Calu3 (cell line): Measurements from ENCODE around the gene CCSER2. TPM values are rescaled to one million over a fixed set of nuclear protein-coding genes. Genes with fewer than 3 reads are reported as not detected.

ENCODE experiments used
- BruUV-seq: library from RNA; stranded (reverse); fragments of 400-500 nt; replicated peaks from 2 replicates; lab custom pipeline; 2021; lab: Mats Ljungman, UMichigan
- CTCF ChIA-PET: fragments of 300-600 bp; sonication (Branson Sonifier 250); formaldehyde crosslinking; loops from one replicate; lab custom pipeline; 2022; ENCODE audit warnings: antibody characterized with exemption; lab: Charles Lee
- DNase-seq: peaks from one replicate; pipeline ENCODE4 v3.0.0; 2022
- H3K27ac Mint-ChIP-seq: one replicate; pipeline ENCODE4 v1.8.0; 2022; ENCODE audit warnings: mixed read lengths; ENCODE audit not compliant: unreplicated experiment
- H3K27me3 Mint-ChIP-seq: one replicate; pipeline ENCODE4 v1.8.0; 2022; ENCODE audit warnings: mixed read lengths; ENCODE audit not compliant: unreplicated experiment
- H3K36me3 Mint-ChIP-seq: one replicate; pipeline ENCODE4 v1.8.0; 2022; ENCODE audit warnings: mild to moderate bottlenecking, moderate library complexity, mixed read lengths; ENCODE audit not compliant: insufficient read depth, unreplicated experiment
- H3K4me1 Mint-ChIP-seq: one replicate; pipeline ENCODE4 v1.8.0; 2022; ENCODE audit warnings: mild to moderate bottlenecking, low read depth, mixed read lengths; ENCODE audit not compliant: unreplicated experiment
- H3K4me3 Mint-ChIP-seq: one replicate; pipeline ENCODE4 v1.8.0; 2022; ENCODE audit warnings: mild to moderate bottlenecking, low read depth, moderate library complexity, mixed read lengths; ENCODE audit not compliant: unreplicated experiment
- H3K9me3 Mint-ChIP-seq: one replicate; pipeline ENCODE4 v1.8.0; 2022; ENCODE audit warnings: low read depth, mixed read lengths; ENCODE audit not compliant: unreplicated experiment
- intact Hi-C: fragments of 100-400 bp; cut with micrococcal nuclease; formaldehyde crosslinking; loops from one replicate; pipeline ENCODE4 v1.10.0; 2022; ENCODE audit not compliant: unreplicated experiment
- total RNA-seq: library from RNA; stranded (reverse); gene quantifications from 2 replicates; pipeline ENCODE4 v1.2.3, GENCODE V29; 2022
- TF ChIP-seq, protein P1 (sequence below): fragments of 200-600 bp; IDR thresholded peaks from one replicate; pipeline ENCODE4 v1.8.0; 2022; ENCODE audit warnings: antibody characterized with exemption; ENCODE audit not compliant: unreplicated experiment

Gene CCSER2
- total RNA-seq, 1 experiment from 2014 or later: 27.8 TPM

DNA sequence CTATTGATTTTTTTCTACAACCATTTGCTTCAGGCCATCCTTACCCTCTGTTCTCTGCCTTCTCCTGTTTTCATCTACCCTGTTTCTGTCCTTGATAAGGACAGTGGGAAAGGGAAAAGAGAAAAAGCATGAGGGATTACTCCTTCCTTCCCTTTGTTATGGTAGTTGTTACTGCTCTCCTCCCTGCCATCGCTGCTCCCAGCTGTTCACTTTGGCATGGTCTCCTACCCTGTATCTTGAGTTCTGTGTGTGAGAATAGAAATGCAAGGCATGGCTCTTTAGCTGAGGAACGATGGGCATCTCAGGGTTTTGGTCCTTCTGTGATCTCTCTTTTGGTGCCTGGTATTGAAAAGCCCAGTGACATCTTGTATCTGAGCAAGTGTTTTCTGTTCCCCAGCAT, 6.4 kb downstream of the CCSER2 start:
- CTCF ChIA-PET: no interaction called here

DNA sequence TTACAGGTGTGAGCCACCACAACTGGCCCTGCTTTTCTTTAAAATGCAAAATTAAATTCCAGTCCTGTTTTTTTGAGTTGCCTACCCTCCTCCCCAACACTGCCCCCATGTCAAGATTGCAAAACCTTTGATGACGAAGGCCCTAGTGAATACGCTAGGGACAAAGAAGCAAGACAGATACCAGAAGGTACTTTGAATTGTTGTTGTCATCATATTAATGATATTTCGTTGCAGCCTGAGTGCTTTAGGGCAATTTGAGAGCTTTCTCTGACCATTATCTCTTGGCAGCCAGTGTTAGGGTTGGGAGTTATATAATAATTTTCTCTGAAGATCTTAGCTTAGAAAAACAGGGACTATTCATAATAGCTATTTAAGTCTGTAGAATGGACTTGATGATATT, 7.1 kb downstream of the CCSER2 start:
- no peak overlapping the region for H3K27ac Mint-ChIP-seq
- no peak overlapping the region for H3K4me3 Mint-ChIP-seq
- CTCF ChIA-PET: no interaction called here
- TF ChIP-seq, protein P1, sequence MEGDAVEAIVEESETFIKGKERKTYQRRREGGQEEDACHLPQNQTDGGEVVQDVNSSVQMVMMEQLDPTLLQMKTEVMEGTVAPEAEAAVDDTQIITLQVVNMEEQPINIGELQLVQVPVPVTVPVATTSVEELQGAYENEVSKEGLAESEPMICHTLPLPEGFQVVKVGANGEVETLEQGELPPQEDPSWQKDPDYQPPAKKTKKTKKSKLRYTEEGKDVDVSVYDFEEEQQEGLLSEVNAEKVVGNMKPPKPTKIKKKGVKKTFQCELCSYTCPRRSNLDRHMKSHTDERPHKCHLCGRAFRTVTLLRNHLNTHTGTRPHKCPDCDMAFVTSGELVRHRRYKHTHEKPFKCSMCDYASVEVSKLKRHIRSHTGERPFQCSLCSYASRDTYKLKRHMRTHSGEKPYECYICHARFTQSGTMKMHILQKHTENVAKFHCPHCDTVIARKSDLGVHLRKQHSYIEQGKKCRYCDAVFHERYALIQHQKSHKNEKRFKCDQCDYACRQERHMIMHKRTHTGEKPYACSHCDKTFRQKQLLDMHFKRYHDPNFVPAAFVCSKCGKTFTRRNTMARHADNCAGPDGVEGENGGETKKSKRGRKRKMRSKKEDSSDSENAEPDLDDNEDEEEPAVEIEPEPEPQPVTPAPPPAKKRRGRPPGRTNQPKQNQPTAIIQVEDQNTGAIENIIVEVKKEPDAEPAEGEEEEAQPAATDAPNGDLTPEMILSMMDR: no peak
- no peaks in the 10 kb centered on the region for H3K27me3 Mint-ChIP-seq
- no peak for DNase-seq
- no peaks in the 10 kb centered on the region for H3K9me3 Mint-ChIP-seq
- H3K4me1 Mint-ChIP-seq: peaks cover 19% of the 10 kb centered on the region
- no peaks in the 10 kb centered on the region for H3K36me3 Mint-ChIP-seq
- intact Hi-C loops: no loop called here
- no TSS peak for BruUV-seq

More for the DNA sequence above, 6.4 kb downstream of the CCSER2 start:
- H3K9me3 Mint-ChIP-seq: no peaks in the 10 kb centered on the region
- DNase-seq: no peak
- H3K27ac Mint-ChIP-seq: no peak overlapping the region
- H3K36me3 Mint-ChIP-seq: no peaks in the 10 kb centered on the region
- no peak overlapping the region for H3K4me3 Mint-ChIP-seq
- BruUV-seq: no TSS peak
- intact Hi-C loops: no loop called here
- TF ChIP-seq, protein P1: no peak
- no peaks in the 10 kb centered on the region for H3K27me3 Mint-ChIP-seq
- H3K4me1 Mint-ChIP-seq: peaks cover 26% of the 10 kb centered on the region

DNA sequence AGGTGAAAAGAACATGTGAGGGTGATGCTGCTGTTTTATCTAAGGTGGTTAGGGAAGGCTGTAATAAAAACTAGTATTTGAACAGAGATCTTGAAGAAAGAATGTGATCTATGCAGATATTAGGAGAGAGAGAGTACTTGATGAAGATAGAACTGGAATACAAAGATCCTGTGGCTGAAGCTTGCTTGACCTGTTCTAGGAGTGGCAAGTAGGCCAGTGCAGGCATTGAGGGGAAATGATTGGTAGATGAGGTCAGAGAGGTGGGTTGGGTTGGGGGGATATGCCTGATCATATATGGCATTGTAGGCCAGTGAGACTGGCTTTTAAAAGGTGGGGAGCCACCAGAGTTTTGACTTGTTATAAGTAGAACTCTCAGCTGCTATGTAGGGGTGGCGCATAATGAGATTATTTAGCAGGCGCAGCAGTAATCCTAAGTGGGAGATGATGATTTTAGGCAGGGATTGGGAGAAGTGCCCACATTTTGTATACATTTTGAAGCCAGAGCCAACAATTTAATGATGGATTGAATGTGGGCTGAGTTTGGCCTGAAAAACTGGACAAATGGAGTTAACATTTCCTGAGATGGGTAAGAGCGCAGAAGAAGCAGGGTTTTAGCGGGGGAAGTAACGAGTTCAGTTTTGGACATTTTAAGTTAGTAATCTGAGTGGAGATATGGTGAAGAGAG, 8.2 kb downstream of the CCSER2 start:
- Mint-ChIP-seq H3K9me3 (no peaks in the 10 kb centered on the region), H3K4me3 (no peak overlapping the region), H3K27ac (no peak overlapping the region), H3K27me3 (no peaks in the 10 kb centered on the region), H3K36me3 (no peaks in the 10 kb centered on the region), H3K4me1 (peaks cover 18% of the 10 kb centered on the region)
- DNase-seq: no peak
- TF ChIP-seq, protein P1: no peak
- BruUV-seq: no TSS peak
- CTCF ChIA-PET: interaction anchor here (1.4 kb wide), 1 partner anchor 72 kb away, joined by 3 read pairs; no protein-coding TSS in a partner anchor
- intact Hi-C loops: no loop called here

DNA sequence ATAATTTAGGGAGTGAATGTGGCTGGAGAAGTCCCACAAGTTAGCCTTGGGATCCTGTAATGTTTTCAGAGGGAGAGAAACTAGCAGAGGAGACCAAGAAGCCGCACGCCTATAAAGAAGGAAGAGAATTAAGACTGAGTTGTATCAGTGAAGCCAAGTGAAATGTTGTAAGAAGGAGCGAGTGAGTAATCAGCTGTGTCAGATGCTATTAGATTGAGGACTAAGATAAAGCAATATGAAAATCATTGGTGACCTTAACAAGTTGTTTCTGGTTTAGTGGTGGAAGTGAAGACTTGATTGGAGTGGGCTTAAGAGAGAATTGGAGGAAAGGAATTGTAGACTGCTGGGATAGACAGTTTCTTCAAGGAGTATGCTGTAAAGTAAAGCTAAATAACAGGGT, 8.8 kb downstream of the CCSER2 start:
- H3K4me1 Mint-ChIP-seq: peaks cover 18% of the 10 kb centered on the region
- no peaks in the 10 kb centered on the region for H3K9me3 Mint-ChIP-seq
- TF ChIP-seq, protein P1: no peak
- intact Hi-C loops: no loop called here
- CTCF ChIA-PET: interaction anchor here (1.4 kb wide), 1 partner anchor 72 kb away, joined by 3 read pairs; no protein-coding TSS in a partner anchor
- no peak overlapping the region for H3K4me3 Mint-ChIP-seq
- H3K27ac Mint-ChIP-seq: no peak overlapping the region
- H3K27me3 Mint-ChIP-seq: no peaks in the 10 kb centered on the region
- no TSS peak for BruUV-seq
- no peaks in the 10 kb centered on the region for H3K36me3 Mint-ChIP-seq
- DNase-seq: no peak
